Central memory CD8-positive, alpha-beta T cell (primary cell): Measurements from ENCODE around the gene ATP6V0E1.

ENCODE experiments used
- ATAC-seq: fragments of 150-1000 bp; cut with Tn5 transposase; replicated peaks from 2 replicates; pipeline ENCODE4 v1.10.0; 2022; ENCODE audit warnings: mild to moderate bottlenecking, moderate FRiP score, moderate number of reproducible peaks; ENCODE audit not compliant: poor library complexity, severe bottlenecking; ENCODE audit errors: extremely low read depth
- DNase-seq, 2 donors: peaks; one replicate each; pipeline ENCODE4 v3.0.0; 2021; ENCODE audit warnings: low spot score in 2 of 2
- H3K27ac Mint-ChIP-seq: one replicate; pipeline ENCODE4 v1.8.0; 2022; ENCODE audit warnings: low read depth, mild to moderate bottlenecking, moderate library complexity, mixed read lengths
- H3K27me3 Mint-ChIP-seq: one replicate; pipeline ENCODE4 v1.8.0; 2022; ENCODE audit warnings: mixed read lengths
- H3K36me3 Mint-ChIP-seq: one replicate; pipeline ENCODE4 v1.8.0; 2022; ENCODE audit warnings: mild to moderate bottlenecking, moderate library complexity, mixed read lengths; ENCODE audit not compliant: insufficient read depth
- H3K4me1 Mint-ChIP-seq: one replicate; pipeline ENCODE4 v1.8.0; 2022; ENCODE audit warnings: mixed read lengths
- H3K4me3 Mint-ChIP-seq: one replicate; pipeline ENCODE4 v1.8.0; 2022; ENCODE audit warnings: mild to moderate bottlenecking, moderate library complexity, mixed read lengths
- H3K9me3 Mint-ChIP-seq: one replicate; pipeline ENCODE4 v1.8.0; 2022; ENCODE audit warnings: mixed read lengths

ATP6V0E1 gene

DNA sequence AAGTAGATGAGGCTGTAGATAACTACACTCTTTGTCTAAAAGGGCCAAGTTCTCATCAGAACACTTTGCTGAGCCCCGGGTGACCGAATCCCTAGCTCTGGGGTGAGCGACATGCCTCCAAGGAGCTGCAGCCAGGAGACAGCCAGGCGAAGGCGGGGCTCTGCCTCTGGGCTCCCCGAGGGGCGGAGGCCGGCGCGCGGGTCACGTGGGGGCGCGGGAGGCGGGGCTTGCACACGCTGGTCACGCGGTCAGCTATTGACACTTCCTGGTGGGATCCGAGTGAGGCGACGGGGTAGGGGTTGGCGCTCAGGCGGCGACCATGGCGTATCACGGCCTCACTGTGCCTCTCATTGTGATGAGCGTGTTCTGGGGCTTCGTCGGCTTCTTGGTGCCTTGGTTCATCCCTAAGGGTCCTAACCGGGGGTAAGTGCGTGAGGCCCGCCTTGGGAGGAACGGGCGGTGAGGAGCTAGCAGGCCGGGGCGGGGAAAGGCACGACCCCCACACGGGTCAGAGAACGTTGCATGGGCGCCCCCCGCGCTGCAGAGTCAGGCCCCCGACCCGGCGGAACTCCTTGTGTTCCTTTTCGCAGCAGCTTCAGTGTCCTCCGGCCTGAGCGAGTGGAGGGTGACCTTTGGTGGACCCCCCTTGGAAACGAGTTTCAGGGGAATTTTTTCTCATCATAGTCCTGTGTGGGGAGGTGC, at the start of gene ATP6V0E1:
ATP6V0E1 (plus strand) TSS at position 230 of the 702 bp plus-strand sequence; CDS start at position 320, 90 bp downstream.
- H3K27me3 Mint-ChIP-seq, result no peaks in the 10 kb centered on the region
- ATAC-seq (peak; percentile 85), DNase-seq (peak; percentile 87 to 92)
- peak within 1 kb of the TSS; percentile 95 for H3K4me3 Mint-ChIP-seq
- H3K27ac Mint-ChIP-seq, result peak within 1 kb of the TSS; percentile 95
- peaks cover 32% of the 10 kb centered on the region for H3K4me1 Mint-ChIP-seq
- H3K36me3 Mint-ChIP-seq, result peaks cover 35% of the 10 kb centered on the region
- H3K9me3 Mint-ChIP-seq, result no peaks in the 10 kb centered on the region

DNA sequence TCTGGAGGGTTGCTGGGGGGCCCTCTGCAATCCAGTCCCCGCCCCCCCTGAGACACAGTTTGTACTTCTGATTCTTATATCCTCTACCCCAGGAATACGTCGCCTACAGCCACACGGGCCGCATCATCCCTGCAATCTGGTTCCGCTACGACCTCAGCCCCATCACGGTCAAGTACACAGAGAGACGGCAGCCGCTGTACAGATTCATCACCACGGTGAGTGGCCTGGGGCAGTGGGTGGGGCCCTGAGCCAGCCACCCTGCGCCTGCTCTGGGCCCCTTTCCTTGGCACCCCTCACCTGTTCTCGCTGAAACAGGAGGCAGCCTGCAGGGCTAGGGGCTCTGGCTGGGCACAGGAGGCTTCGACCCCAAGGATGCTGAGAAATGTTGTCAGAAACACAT, 48.5 kb upstream of the ATP6V0E1 start:
- H3K27ac Mint-ChIP-seq, result no peak overlapping the region
- DNase-seq (no peak), ATAC-seq (no peak)
- no peak overlapping the region for H3K4me3 Mint-ChIP-seq
- peaks cover 11% of the 10 kb centered on the region for H3K36me3 Mint-ChIP-seq
- H3K4me1 Mint-ChIP-seq, result peaks cover 9% of the 10 kb centered on the region
- H3K27me3 Mint-ChIP-seq, result no peaks in the 10 kb centered on the region
- no peaks in the 10 kb centered on the region for H3K9me3 Mint-ChIP-seq

GRCh38 chr5:172936401-172936800, 47.2 kb upstream of the ATP6V0E1 start:
- H3K4me1 Mint-ChIP-seq, result peaks cover 9% of the 10 kb centered on the region
- no peaks in the 10 kb centered on the region for H3K27me3 Mint-ChIP-seq
- ATAC-seq (no peak), DNase-seq (no peak)
- no peak overlapping the region for H3K27ac Mint-ChIP-seq
- H3K9me3 Mint-ChIP-seq, result no peaks in the 10 kb centered on the region
- H3K36me3 Mint-ChIP-seq, result peaks cover 14% of the 10 kb centered on the region
- H3K4me3 Mint-ChIP-seq, result no peak overlapping the region

GRCh38 chr5:172939071-172939470, 44.5 kb upstream of the ATP6V0E1 start:
- Mint-ChIP-seq H3K4me1 (no peaks in the 10 kb centered on the region), H3K27ac (no peak overlapping the region), H3K4me3 (no peak overlapping the region), H3K27me3 (no peaks in the 10 kb centered on the region), H3K36me3 (peaks cover 15% of the 10 kb centered on the region), H3K9me3 (no peaks in the 10 kb centered on the region)
- no peak for DNase-seq
- no peak for ATAC-seq

- DNase-seq (no peak), ATAC-seq (no peak)
- H3K9me3 Mint-ChIP-seq, result no peaks in the 10 kb centered on the region
- no peak overlapping the region for H3K4me3 Mint-ChIP-seq
- H3K36me3 Mint-ChIP-seq, result peaks cover 14% of the 10 kb centered on the region
- H3K27ac Mint-ChIP-seq, result no peak overlapping the region
- no peaks in the 10 kb centered on the region for H3K27me3 Mint-ChIP-seq
- no peaks in the 10 kb centered on the region for H3K4me1 Mint-ChIP-seq
Measured at GRCh38 chr5:172939611-172940267, 43.8 kb upstream of the ATP6V0E1 start.

- H3K36me3 Mint-ChIP-seq, result peaks cover 14% of the 10 kb centered on the region
- H3K4me3 Mint-ChIP-seq, result no peak overlapping the region
- DNase-seq (no peak), ATAC-seq (no peak)
- H3K27me3 Mint-ChIP-seq, result no peaks in the 10 kb centered on the region
- no peaks in the 10 kb centered on the region for H3K9me3 Mint-ChIP-seq
- H3K27ac Mint-ChIP-seq, result no peak overlapping the region
- no peaks in the 10 kb centered on the region for H3K4me1 Mint-ChIP-seq
Measured at GRCh38 chr5:172940268-172941066, 43.1 kb upstream of the ATP6V0E1 start.

GRCh38 chr5:172941067-172941516, 42.5 kb upstream of the ATP6V0E1 start:
- no peak for ATAC-seq
- H3K27me3 Mint-ChIP-seq, result no peaks in the 10 kb centered on the region
- no peak overlapping the region for H3K27ac Mint-ChIP-seq
- no peak for DNase-seq
- no peaks in the 10 kb centered on the region for H3K4me1 Mint-ChIP-seq
- H3K9me3 Mint-ChIP-seq, result no peaks in the 10 kb centered on the region
- H3K4me3 Mint-ChIP-seq, result no peak overlapping the region
- peaks cover 12% of the 10 kb centered on the region for H3K36me3 Mint-ChIP-seq

DNA sequence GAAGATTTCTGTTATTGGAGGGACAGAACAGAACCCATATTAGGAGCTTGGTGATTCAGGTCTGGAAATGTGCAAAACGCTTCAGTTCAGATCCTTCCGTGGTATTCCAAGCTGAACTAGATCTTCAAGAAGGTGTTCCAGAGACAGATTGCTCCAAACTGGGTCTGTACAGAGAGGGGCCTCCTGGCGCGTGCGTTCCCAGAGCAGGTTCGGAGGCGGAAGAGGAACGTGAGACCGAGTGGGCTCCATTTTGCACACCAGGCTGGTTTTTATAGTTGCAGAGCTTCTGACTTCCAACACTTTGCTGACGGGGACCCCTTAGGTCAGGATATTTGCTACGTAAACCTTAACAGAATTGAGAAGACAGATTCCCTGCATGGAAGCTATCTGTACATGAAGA, 41.0 kb upstream of the ATP6V0E1 start:
- ATAC-seq, result no peak
- Mint-ChIP-seq H3K36me3 (peaks cover 13% of the 10 kb centered on the region), H3K4me3 (no peak overlapping the region), H3K4me1 (no peaks in the 10 kb centered on the region), H3K9me3 (no peaks in the 10 kb centered on the region), H3K27me3 (no peaks in the 10 kb centered on the region), H3K27ac (no peak overlapping the region)
- no peak for DNase-seq

DNA sequence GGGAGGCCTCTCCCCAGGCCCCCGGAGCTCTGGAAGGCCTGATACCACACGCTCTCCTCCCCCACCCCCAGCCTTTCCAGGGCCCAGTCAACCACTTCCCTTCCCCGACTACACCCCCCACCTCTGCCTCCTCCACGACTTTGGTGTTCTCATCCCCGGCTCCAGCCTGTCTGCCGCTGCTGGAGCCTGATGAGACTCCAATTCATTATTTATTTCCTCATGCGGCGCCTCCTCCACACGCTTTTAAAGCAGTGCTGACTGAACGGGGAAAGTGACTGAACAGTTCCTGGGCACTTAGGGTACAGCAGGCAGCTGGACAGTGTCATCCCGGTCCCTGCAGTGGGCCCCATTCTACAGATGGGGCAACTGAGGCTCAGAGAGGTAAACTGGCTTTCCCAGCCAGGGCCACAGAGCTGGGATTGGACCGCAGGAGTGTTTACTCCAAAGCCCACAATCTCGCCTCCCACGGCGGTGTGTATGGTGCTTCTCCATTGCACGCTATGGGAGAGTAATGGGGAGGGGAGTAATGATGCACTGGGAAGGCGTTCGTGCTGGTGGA, 40.2 kb upstream of the ATP6V0E1 start:
- Mint-ChIP-seq H3K9me3 (no peaks in the 10 kb centered on the region), H3K36me3 (peaks cover 9% of the 10 kb centered on the region), H3K4me3 (no peak overlapping the region), H3K4me1 (no peaks in the 10 kb centered on the region), H3K27me3 (no peaks in the 10 kb centered on the region), H3K27ac (no peak overlapping the region)
- no peak for ATAC-seq
- no peak for DNase-seq

GRCh38 chr5:172943906-172944305, 39.7 kb upstream of the ATP6V0E1 start:
- ATAC-seq (no peak), DNase-seq (no peak)
- no peaks in the 10 kb centered on the region for H3K27me3 Mint-ChIP-seq
- H3K4me3 Mint-ChIP-seq, result no peak overlapping the region
- no peak overlapping the region for H3K27ac Mint-ChIP-seq
- no peaks in the 10 kb centered on the region for H3K4me1 Mint-ChIP-seq
- peaks cover 9% of the 10 kb centered on the region for H3K36me3 Mint-ChIP-seq
- H3K9me3 Mint-ChIP-seq, result no peaks in the 10 kb centered on the region

DNA sequence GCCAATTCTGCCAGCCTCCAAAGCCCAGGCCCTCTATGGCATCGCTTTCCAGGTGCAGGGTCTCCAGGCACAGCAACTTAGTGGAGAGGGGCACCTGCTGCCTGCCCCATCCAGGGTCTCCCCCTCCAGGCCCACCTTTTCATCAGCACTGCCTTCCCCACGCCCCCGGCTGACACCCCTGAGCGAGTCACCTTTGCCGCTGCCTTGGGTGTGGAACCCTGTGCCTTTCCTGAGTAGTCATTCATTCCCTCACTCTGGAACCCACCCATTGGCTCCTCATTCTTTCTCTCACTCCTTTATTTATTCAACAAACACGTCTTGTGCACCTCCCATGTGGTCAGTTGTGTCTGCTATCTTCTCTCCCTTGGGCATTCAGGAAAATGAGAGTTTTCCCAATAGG, 38.8 kb upstream of the ATP6V0E1 start:
- DNase-seq (no peak), ATAC-seq (no peak)
- peaks cover 11% of the 10 kb centered on the region for H3K36me3 Mint-ChIP-seq
- H3K27ac Mint-ChIP-seq, result no peak overlapping the region
- H3K4me1 Mint-ChIP-seq, result no peaks in the 10 kb centered on the region
- H3K27me3 Mint-ChIP-seq, result no peaks in the 10 kb centered on the region
- no peaks in the 10 kb centered on the region for H3K9me3 Mint-ChIP-seq
- no peak overlapping the region for H3K4me3 Mint-ChIP-seq

DNA sequence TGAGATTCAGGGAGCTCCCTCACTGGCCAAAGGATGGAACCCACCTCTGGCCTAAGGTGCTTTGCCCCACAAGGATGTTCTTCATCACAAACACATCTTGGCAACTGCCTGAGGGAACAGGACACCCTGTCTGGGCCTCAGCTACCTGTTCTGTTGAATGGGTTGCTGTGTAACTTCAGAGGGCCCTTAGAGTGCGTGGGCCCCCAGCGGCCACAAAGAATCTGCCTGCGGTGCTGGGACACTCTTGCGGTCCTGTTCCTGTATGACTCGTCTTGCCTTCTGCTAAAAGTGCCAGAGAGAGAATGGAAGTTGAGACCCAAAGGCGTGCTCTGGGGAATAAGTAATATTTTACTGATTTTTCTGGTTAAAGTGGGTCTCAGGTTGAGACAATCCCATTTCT, 38.4 kb upstream of the ATP6V0E1 start:
- ATAC-seq (no peak), DNase-seq (no peak)
- Mint-ChIP-seq H3K4me1 (no peaks in the 10 kb centered on the region), H3K36me3 (peaks cover 11% of the 10 kb centered on the region), H3K9me3 (no peaks in the 10 kb centered on the region), H3K27ac (no peak overlapping the region), H3K27me3 (no peaks in the 10 kb centered on the region), H3K4me3 (no peak overlapping the region)
